RWPE2 (cell line): Measurements from ENCODE around the gene L2HGDH.
A peak's percentile ranks its signal among the peaks of the same experiment; 100 is the strongest.

Source experiments
- ATAC-seq: fragments of 200-7000 bp; cut with Tn5 transposase; 3 replicates; pipeline ENCODE4 v1.9.1; 2021; ENCODE audit warnings: low read depth
- DNase-seq: peaks from one replicate; pipeline ENCODE4 v3.0.0-alpha.2; 2020; ENCODE audit warnings: low spot score
- H3K27ac ChIP-seq: fragments of 450-650 bp; 2 replicates; pipeline ENCODE4 v1.5.1; 2017; ENCODE audit warnings: mild to moderate bottlenecking; ENCODE audit not compliant: poor library complexity, severe bottlenecking
- H3K27me3 ChIP-seq: fragments of 250-450 bp; sonication (Bioruptor Pico); 2 replicates; pipeline ENCODE4 v1.5.1; 2021; ENCODE audit warnings: mild to moderate bottlenecking, moderate library complexity; ENCODE audit not compliant: insufficient read depth, poor library complexity, severe bottlenecking
- H3K36me3 ChIP-seq: fragments of 250-450 bp; sonication (Bioruptor Pico); 2 replicates; pipeline ENCODE4 v1.5.1; 2020; ENCODE audit warnings: low read depth, mild to moderate bottlenecking, moderate library complexity
- H3K4me1 ChIP-seq: fragments of 250-450 bp; sonication (Bioruptor Pico); 2 replicates; pipeline ENCODE4 v1.5.1; 2021; ENCODE audit warnings: mild to moderate bottlenecking, moderate library complexity; ENCODE audit not compliant: insufficient read depth, poor library complexity, severe bottlenecking
- H3K4me3 ChIP-seq: fragments of 250-450 bp; sonication (Bioruptor Pico); 2 replicates; pipeline ENCODE4 v1.5.1; 2021; ENCODE audit warnings: mild to moderate bottlenecking, moderate library complexity; ENCODE audit not compliant: severe bottlenecking
- H3K9me3 ChIP-seq: fragments of 250-450 bp; sonication (Bioruptor Pico); 2 replicates; pipeline ENCODE4 v1.5.1; 2021; ENCODE audit warnings: mild to moderate bottlenecking, moderate library complexity; ENCODE audit not compliant: severe bottlenecking
- CTCF ChIP-seq: fragments of 450-650 bp; IDR thresholded peaks from one replicate; pipeline ENCODE4 v1.5.1; 2017; ENCODE audit warnings: mild to moderate bottlenecking, moderate library complexity; ENCODE audit not compliant: poor library complexity, severe bottlenecking

L2HGDH gene

GRCh38 chr14:50233951-50234250, 78.1 kb downstream of the L2HGDH start:
- Histone ChIP-seq H3K27ac (peak overlapping the region; percentile 0), H3K4me3 (no peak overlapping the region), H3K9me3 (no peaks in the 10 kb centered on the region), H3K4me1 (peaks cover 10% of the 10 kb centered on the region), H3K27me3 (no peaks in the 10 kb centered on the region), H3K36me3 (0 out of 2 replicates have a peak, but pooled peaks cover 3% of the 10 kb centered on the region)
- DNase-seq (no peak), ATAC-seq (no peak)
- TF ChIP-seq CTCF = no peak

- DNase-seq (no peak), ATAC-seq (no peak)
- Histone ChIP-seq H3K27me3 (no peaks in the 10 kb centered on the region), H3K4me3 (no peak overlapping the region), H3K36me3 (peaks cover 7% of the 10 kb centered on the region; the same call in 1 of the 2 replicates), H3K4me1 (peaks cover 10% of the 10 kb centered on the region), H3K9me3 (no peaks in the 10 kb centered on the region), H3K27ac (peak overlapping the region; percentile 0)
- TF ChIP-seq CTCF = no peak
Measured at GRCh38 chr14:50233166-50233950, 78.7 kb downstream of the L2HGDH start.

GRCh38 chr14:50232276-50232642, 79.8 kb downstream of the L2HGDH start:
- Histone ChIP-seq H3K4me1 (peaks cover 10% of the 10 kb centered on the region), H3K9me3 (no peaks in the 10 kb centered on the region), H3K27me3 (no peaks in the 10 kb centered on the region), H3K4me3 (peak overlapping the region; percentile 98), H3K27ac (peak overlapping the region; percentile 89), H3K36me3 (peaks cover 9% of the 10 kb centered on the region; the same call in 1 of the 2 replicates)
- ATAC-seq = no peak
- no peak for TF ChIP-seq CTCF
- no peak for DNase-seq

- Histone ChIP-seq H3K9me3 (no peaks in the 10 kb centered on the region), H3K4me3 (peak within 1 kb of the TSS; percentile 98), H3K36me3 (peaks cover 9% of the 10 kb centered on the region; the same call in 1 of the 2 replicates), H3K4me1 (peaks cover 10% of the 10 kb centered on the region), H3K27me3 (no peaks in the 10 kb centered on the region), H3K27ac (peak within 1 kb of the TSS; percentile 89)
- ATAC-seq = peak; percentile 91
- peak; percentile 14 for TF ChIP-seq CTCF
- peak; percentile 90 for DNase-seq
Measured at GRCh38 chr14:50231475-50232275, 80.4 kb downstream of the L2HGDH start, which contains the start of gene SOS2. SOS2 (minus strand) TSS chr14:50231578; CDS start chr14:50231283, 295 bp downstream.
